ENCODE results near the gene NSMF.
"Not testable (repeated sequence)": the region's sequence is repeated elsewhere in the genome, so short reads cannot be mapped to it uniquely, and the experiment has no call there.

The NSMF gene

GRCh38 chr9:137478613-137478961, 19.5 kb upstream of the NSMF start:
- DNase-seq = no peak

- DNase-seq = no peak
Measured at GRCh38 chr9:137477778-137478612, 18.9 kb upstream of the NSMF start.

- DNase-seq = no peak
Measured at GRCh38 chr9:137476856-137477255, 17.7 kb upstream of the NSMF start.

GRCh38 chr9:137475666-137476065, 16.5 kb upstream of the NSMF start:
- DNase-seq = no peak

- DNase-seq = no peak
Measured at GRCh38 chr9:137474271-137474670, 15.1 kb upstream of the NSMF start.

- DNase-seq = no peak
Measured at GRCh38 chr9:137470785-137471184, 11.7 kb upstream of the NSMF start.

GRCh38 chr9:137467896-137468295, 8.8 kb upstream of the NSMF start:
- no peak for DNase-seq

- DNase-seq = no peak
Measured at GRCh38 chr9:137467161-137467581, 8.0 kb upstream of the NSMF start.

- not testable (repeated sequence) for DNase-seq
Measured at GRCh38 chr9:137466389-137467085, 7.4 kb upstream of the NSMF start.

- DNase-seq = no peak
Measured at GRCh38 chr9:137465720-137466388, 6.7 kb upstream of the NSMF start.

GRCh38 chr9:137465000-137465719, 6.0 kb upstream of the NSMF start:
- DNase-seq = no peak

- DNase-seq = no peak
Measured at GRCh38 chr9:137464291-137464999, 5.3 kb upstream of the NSMF start.

- DNase-seq = no peak
Measured at GRCh38 chr9:137463931-137464290, 4.8 kb upstream of the NSMF start.

GRCh38 chr9:137462986-137463930, 4.1 kb upstream of the NSMF start:
- no peak for DNase-seq

GRCh38 chr9:137462396-137462985, 3.4 kb upstream of the NSMF start:
- DNase-seq = no peak

GRCh38 chr9:137461663-137462395, 2.7 kb upstream of the NSMF start:
- DNase-seq = no peak

GRCh38 chr9:137461316-137461662, 2.2 kb upstream of the NSMF start:
- DNase-seq = no peak

GRCh38 chr9:137460363-137461315, 1.5 kb upstream of the NSMF start:
- DNase-seq = no peak

All from right kidney (tissue), 1 donor.